GM23338 (cell line): ENCODE data around the gene FBXW4.

Experiments
- CTCF ChIP-seq, 2 experiments: fragments of 200-600 bp in 1 of 2; sonication (generic) in 1 of 2; conservative IDR thresholded peaks; 2 replicates each; pipeline versions ENCODE4 v1.5.1 to v1.6.1; 2016 to 2017; ENCODE audit warnings: antibody characterized with exemption in 2 of 2, low read depth in 2 of 2, mild to moderate bottlenecking in 2 of 2, moderate library complexity in 1 of 2
- ETS1 ChIP-seq: IDR thresholded peaks from 2 replicates; pipeline ENCODE4 v1.6.1; 2016; ENCODE audit warnings: antibody characterized with exemption
- EZH2 ChIP-seq: fragments of 200-600 bp; sonication (generic); IDR thresholded peaks from one replicate; pipeline ENCODE4 v1.8.0; 2017; ENCODE audit warnings: antibody characterized with exemption, mild to moderate bottlenecking, low read depth; ENCODE audit not compliant: unreplicated experiment
- JUNB ChIP-seq: IDR thresholded peaks from one replicate; pipeline ENCODE4 v1.6.1; 2016; ENCODE audit warnings: antibody characterized with exemption; ENCODE audit not compliant: unreplicated experiment
- NANOG ChIP-seq: IDR thresholded peaks from 2 replicates; pipeline ENCODE4 v1.6.1; 2016; ENCODE audit warnings: antibody characterized with exemption, borderline replicate concordance
- POLR2AphosphoS5 ChIP-seq: IDR thresholded peaks from 2 replicates; pipeline ENCODE4 v1.6.1; 2016; ENCODE audit warnings: antibody characterized with exemption, low read depth

GRCh38 chr10:101695404-101695890 is 477 bp upstream of the FBXW4 start:
- TF ChIP-seq CTCF (conservative IDR thresholded peaks at IDR 0.05; ENCODE audit: low read depth in 2 of 2), result no peak
- TF ChIP-seq EZH2, result no peak
- no peak for TF ChIP-seq POLR2AphosphoS5
- TF ChIP-seq ETS1, result no peak
- TF ChIP-seq JUNB, result no peak
- TF ChIP-seq NANOG, result no peak
